SU-DHL-6 (cell line): ENCODE results near the gene NANOS2.

ENCODE experiments used
- H2AFZ ChIP-seq: fragments of 200-600 bp; sonication (generic); 2 replicates; pipeline ENCODE4 v1.6.1; 2014; ENCODE audit warnings: low read depth, mild to moderate bottlenecking, moderate library complexity, mixed read lengths, antibody characterized with exemption, low read length; ENCODE audit not compliant: severe bottlenecking
- H3F3A ChIP-seq: fragments of 200-600 bp; shearing (Covaris generic); 2 replicates; pipeline ENCODE4 v1.6.0; 2016; ENCODE audit warnings: antibody characterized with exemption, mild to moderate bottlenecking; ENCODE audit not compliant: insufficient read depth
- H3K27ac ChIP-seq: fragments of 200-600 bp; sonication (generic); 2 replicates; pipeline ENCODE4 v1.5.1; 2016; ENCODE audit warnings: low read depth, mild to moderate bottlenecking, low read length, moderate library complexity, mixed read lengths
- H3K27me3 ChIP-seq: fragments of 200-600 bp; sonication (generic), shearing (Covaris generic); 2 replicates; pipeline ENCODE4 v1.6.0; 2014; ENCODE audit warnings: mild to moderate bottlenecking, low read length
- H3K36me3 ChIP-seq: fragments of 200-600 bp; sonication (generic); 2 replicates; pipeline ENCODE4 v1.6.1; 2014; ENCODE audit warnings: mild to moderate bottlenecking, low read length, mixed read lengths
- H3K4me2 ChIP-seq: fragments of 300-600, 200-600 bp; shearing (Covaris generic), sonication (generic); 2 replicates; pipeline ENCODE4 v1.6.0; 2014; ENCODE audit warnings: low read length, low read depth, mild to moderate bottlenecking; ENCODE audit not compliant: poor library complexity, severe bottlenecking
- H3K4me3 ChIP-seq: fragments of 200-600 bp; sonication (generic); 2 replicates; pipeline ENCODE4 v1.5.1; 2014; ENCODE audit warnings: antibody characterized with exemption, low read length, mild to moderate bottlenecking, mixed read lengths; ENCODE audit not compliant: insufficient read depth, poor library complexity, severe bottlenecking
- H3K79me2 ChIP-seq: fragments of 200-600 bp; sonication (generic); 2 replicates; pipeline ENCODE4 v1.6.1; 2014; ENCODE audit warnings: mild to moderate bottlenecking, low read length, moderate library complexity; ENCODE audit not compliant: insufficient read depth
- H3K9ac ChIP-seq: fragments of 200-600 bp; sonication (generic); 2 replicates; pipeline ENCODE4 v1.7.0; 2014; ENCODE audit warnings: mild to moderate bottlenecking, low read length
- H3K9me2 ChIP-seq: fragments of 200-600 bp; sonication (generic); replicated peaks from 2 replicates; pipeline ENCODE4 v1.6.1; 2014; ENCODE audit warnings: low read length; ENCODE audit not compliant: insufficient read depth
- H3K9me3 ChIP-seq: fragments of 200-600 bp; sonication (generic); 2 replicates; pipeline ENCODE4 v1.6.1; 2014; ENCODE audit warnings: low read length, mixed read lengths; ENCODE audit not compliant: insufficient read depth
- H4K20me1 ChIP-seq: fragments of 200-600 bp; sonication (generic); 2 replicates; pipeline ENCODE4 v1.6.1; 2014; ENCODE audit warnings: low read depth, mild to moderate bottlenecking, antibody characterized with exemption, low read length, moderate library complexity, mixed read lengths
- EZH2phosphoT487 ChIP-seq: fragments of 200-600 bp; sonication (generic), shearing (Covaris generic); conservative IDR thresholded peaks from 2 replicates; pipeline ENCODE4 v1.6.1; 2018; ENCODE audit warnings: mild to moderate bottlenecking, antibody characterized with exemption, low read length, moderate library complexity, mixed read lengths
- TF ChIP-seq, protein P1 (sequence below): fragments of 200-600 bp; sonication (generic); IDR thresholded peaks from one replicate; pipeline ENCODE4 v1.5.1; 2017; ENCODE audit warnings: antibody characterized with exemption, mild to moderate bottlenecking, low read length, moderate library complexity; ENCODE audit not compliant: insufficient read depth, poor library complexity, severe bottlenecking

Gene NANOS2

GRCh38 chr19:45955905-45956608 is 41.5 kb upstream of the NANOS2 start:
- Histone ChIP-seq H3K4me2 (no peak overlapping the region), H3K9ac (no peak overlapping the region), H3K9me2 (no peaks in the 10 kb centered on the region), H3K9me3 (no peaks in the 10 kb centered on the region), H3K79me2 (no peaks in the 10 kb centered on the region), H3F3A (no peaks in the 10 kb centered on the region), H3K27ac (no peak overlapping the region), H4K20me1 (no peaks in the 10 kb centered on the region), H2AFZ (no peak overlapping the region), H3K27me3 (no peaks in the 10 kb centered on the region), H3K4me3 (no peak overlapping the region), H3K36me3 (no peaks in the 10 kb centered on the region)
- TF ChIP-seq EZH2phosphoT487 = no peak
- TF ChIP-seq, protein P1, sequence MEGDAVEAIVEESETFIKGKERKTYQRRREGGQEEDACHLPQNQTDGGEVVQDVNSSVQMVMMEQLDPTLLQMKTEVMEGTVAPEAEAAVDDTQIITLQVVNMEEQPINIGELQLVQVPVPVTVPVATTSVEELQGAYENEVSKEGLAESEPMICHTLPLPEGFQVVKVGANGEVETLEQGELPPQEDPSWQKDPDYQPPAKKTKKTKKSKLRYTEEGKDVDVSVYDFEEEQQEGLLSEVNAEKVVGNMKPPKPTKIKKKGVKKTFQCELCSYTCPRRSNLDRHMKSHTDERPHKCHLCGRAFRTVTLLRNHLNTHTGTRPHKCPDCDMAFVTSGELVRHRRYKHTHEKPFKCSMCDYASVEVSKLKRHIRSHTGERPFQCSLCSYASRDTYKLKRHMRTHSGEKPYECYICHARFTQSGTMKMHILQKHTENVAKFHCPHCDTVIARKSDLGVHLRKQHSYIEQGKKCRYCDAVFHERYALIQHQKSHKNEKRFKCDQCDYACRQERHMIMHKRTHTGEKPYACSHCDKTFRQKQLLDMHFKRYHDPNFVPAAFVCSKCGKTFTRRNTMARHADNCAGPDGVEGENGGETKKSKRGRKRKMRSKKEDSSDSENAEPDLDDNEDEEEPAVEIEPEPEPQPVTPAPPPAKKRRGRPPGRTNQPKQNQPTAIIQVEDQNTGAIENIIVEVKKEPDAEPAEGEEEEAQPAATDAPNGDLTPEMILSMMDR = no peak

DNA sequence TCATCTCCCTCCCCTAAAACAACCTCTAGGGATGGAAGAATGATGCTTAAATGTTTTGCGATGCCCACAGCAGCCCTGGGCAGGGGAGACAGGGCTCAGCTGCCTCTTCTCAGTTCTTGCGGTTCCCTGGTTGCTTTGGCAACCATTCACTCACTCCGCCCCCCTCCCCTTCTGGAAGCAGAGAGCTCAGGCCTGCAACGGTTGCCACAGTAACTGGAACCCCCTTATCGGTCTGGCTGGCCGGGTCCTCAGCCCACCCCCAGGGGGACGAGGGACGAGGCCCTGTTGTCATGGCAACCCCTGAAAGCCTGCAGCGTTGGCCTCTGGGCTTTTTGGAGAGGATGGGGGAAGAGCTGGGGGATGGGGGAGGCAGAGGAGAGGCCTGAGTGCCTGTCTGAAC is 39.6 kb upstream of the NANOS2 start:
- Histone ChIP-seq H3K4me3 (no peak overlapping the region), H3K9ac (no peak overlapping the region), H3K27ac (no peak overlapping the region), H3K9me2 (no peaks in the 10 kb centered on the region), H3K79me2 (no peaks in the 10 kb centered on the region), H3K27me3 (no peaks in the 10 kb centered on the region), H4K20me1 (no peaks in the 10 kb centered on the region), H3F3A (no peaks in the 10 kb centered on the region), H2AFZ (no peak overlapping the region), H3K9me3 (no peaks in the 10 kb centered on the region), H3K36me3 (no peaks in the 10 kb centered on the region), H3K4me2 (no peak overlapping the region)
- TF ChIP-seq, protein P1 = no peak
- TF ChIP-seq EZH2phosphoT487 = no peak

DNA sequence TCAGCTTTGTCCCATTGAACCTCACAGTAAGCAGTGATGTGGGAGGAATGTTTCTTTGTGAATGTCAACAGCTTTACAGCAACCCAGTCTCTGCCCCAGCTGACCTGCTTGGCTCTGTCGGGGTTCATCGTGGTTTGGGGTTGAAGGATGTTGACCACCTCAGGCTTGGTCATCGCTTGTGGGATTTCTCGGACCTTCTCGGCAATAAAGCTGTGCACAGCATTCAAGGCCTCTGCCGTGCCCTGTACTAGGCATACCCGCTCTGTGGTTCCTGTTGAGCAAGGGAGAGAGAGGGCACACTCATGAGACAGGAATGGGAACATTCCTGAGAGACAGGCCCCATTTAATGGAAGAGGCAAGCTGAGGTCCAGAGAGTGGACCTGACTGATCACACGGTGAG is 39.1 kb upstream of the NANOS2 start:
- Histone ChIP-seq H3K79me2 (no peaks in the 10 kb centered on the region), H4K20me1 (no peaks in the 10 kb centered on the region), H3K4me2 (no peak overlapping the region), H3K36me3 (no peaks in the 10 kb centered on the region), H2AFZ (no peak overlapping the region), H3K4me3 (no peak overlapping the region), H3K27ac (no peak overlapping the region), H3K9ac (no peak overlapping the region), H3F3A (no peaks in the 10 kb centered on the region), H3K27me3 (no peaks in the 10 kb centered on the region), H3K9me2 (no peaks in the 10 kb centered on the region), H3K9me3 (no peaks in the 10 kb centered on the region)
- TF ChIP-seq EZH2phosphoT487 = no peak

- Histone ChIP-seq H3K79me2 (no peaks in the 10 kb centered on the region), H3F3A (no peaks in the 10 kb centered on the region), H3K27ac (no peak overlapping the region), H3K4me3 (no peak overlapping the region), H3K9ac (no peak overlapping the region), H3K36me3 (no peaks in the 10 kb centered on the region), H4K20me1 (no peaks in the 10 kb centered on the region), H3K4me2 (no peak overlapping the region), H2AFZ (no peak overlapping the region), H3K9me3 (no peaks in the 10 kb centered on the region), H3K9me2 (no peaks in the 10 kb centered on the region), H3K27me3 (no peaks in the 10 kb centered on the region)
- TF ChIP-seq, protein P1 = no peak
- TF ChIP-seq EZH2phosphoT487 = no peak
Observed at GRCh38 chr19:45952686-45953505, 38.3 kb upstream of the NANOS2 start.
